BE2C (cell line): Measurements from ENCODE around the gene OPN1MW3.
"Not testable (repeated sequence)": the region's sequence is repeated elsewhere in the genome, so short reads cannot be mapped to it uniquely, and the experiment has no call there.

Experiments
- DNase-seq: peaks from one replicate; pipeline ENCODE4 v3.0.0-alpha.2; 2020
- H3K27me3 ChIP-seq: fragments of 250-450 bp; sonication (Bioruptor Pico); 2 replicates; pipeline ENCODE4 v1.5.1; 2020; ENCODE audit warnings: mild to moderate bottlenecking
- H3K36me3 ChIP-seq: fragments of 250-450 bp; sonication (Bioruptor Pico); 2 replicates; pipeline ENCODE4 v1.5.1; 2020; ENCODE audit warnings: mild to moderate bottlenecking
- H3K4me1 ChIP-seq: fragments of 250-450 bp; sonication (Bioruptor Pico); 2 replicates; pipeline ENCODE4 v1.5.1; 2020
- H3K4me3 ChIP-seq: 2 replicates; pipeline ENCODE4 v1.5.1; 2011; ENCODE audit warnings: low read depth, low read length
- H3K9me3 ChIP-seq: fragments of 250-450 bp; sonication (Bioruptor Pico); 2 replicates; pipeline ENCODE4 v1.5.1; 2020
- TF ChIP-seq, protein P1 (sequence below): IDR thresholded peaks from 2 replicates; pipeline ENCODE4 v1.5.1; 2012; ENCODE audit warnings: mild to moderate bottlenecking, low read depth, low read length

The OPN1MW3 gene

GRCh38 chrX:154300816-154301215, 43.4 kb downstream of the OPN1MW3 start:
- DNase-seq = no peak
- H3K27me3 ChIP-seq = no peaks in the 10 kb centered on the region
- TF ChIP-seq, protein P1, sequence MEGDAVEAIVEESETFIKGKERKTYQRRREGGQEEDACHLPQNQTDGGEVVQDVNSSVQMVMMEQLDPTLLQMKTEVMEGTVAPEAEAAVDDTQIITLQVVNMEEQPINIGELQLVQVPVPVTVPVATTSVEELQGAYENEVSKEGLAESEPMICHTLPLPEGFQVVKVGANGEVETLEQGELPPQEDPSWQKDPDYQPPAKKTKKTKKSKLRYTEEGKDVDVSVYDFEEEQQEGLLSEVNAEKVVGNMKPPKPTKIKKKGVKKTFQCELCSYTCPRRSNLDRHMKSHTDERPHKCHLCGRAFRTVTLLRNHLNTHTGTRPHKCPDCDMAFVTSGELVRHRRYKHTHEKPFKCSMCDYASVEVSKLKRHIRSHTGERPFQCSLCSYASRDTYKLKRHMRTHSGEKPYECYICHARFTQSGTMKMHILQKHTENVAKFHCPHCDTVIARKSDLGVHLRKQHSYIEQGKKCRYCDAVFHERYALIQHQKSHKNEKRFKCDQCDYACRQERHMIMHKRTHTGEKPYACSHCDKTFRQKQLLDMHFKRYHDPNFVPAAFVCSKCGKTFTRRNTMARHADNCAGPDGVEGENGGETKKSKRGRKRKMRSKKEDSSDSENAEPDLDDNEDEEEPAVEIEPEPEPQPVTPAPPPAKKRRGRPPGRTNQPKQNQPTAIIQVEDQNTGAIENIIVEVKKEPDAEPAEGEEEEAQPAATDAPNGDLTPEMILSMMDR = no peak

GRCh38 chrX:154302998-154303397, 45.6 kb downstream of the OPN1MW3 start:
- not testable (repeated sequence) for H3K36me3 ChIP-seq, H3K4me1 ChIP-seq, DNase-seq, H3K4me3 ChIP-seq, H3K9me3 ChIP-seq, H3K27me3 ChIP-seq

More at GRCh38 chrX:154300816-154301215, 43.4 kb downstream of the OPN1MW3 start:
- no peaks in the 10 kb centered on the region for H3K9me3 ChIP-seq
- no peak overlapping the region for H3K4me3 ChIP-seq
- H3K36me3 ChIP-seq = no peaks in the 10 kb centered on the region
- H3K4me1 ChIP-seq = no peaks in the 10 kb centered on the region

DNA sequence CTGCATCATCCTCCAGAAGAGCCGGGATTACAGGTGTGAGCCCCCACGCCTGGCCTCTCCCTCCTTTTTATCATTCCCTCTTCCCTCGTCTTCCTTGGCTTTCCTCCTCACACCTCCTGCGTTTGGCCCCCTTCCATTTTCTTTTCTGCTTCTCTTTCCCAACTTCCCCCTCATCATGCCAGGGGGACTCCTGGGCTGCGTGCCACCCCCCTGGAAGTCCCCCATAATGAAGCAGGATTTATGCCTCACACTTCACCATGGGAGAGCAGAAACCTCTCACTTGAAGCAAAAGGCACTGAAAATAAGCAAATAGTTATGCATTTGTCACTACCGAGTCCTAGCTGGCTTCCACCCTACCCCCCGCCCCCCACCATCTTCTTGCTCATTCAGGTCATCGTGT, 46.1 kb downstream of the OPN1MW3 start:
- H3K4me3 ChIP-seq = no peak overlapping the region
- no peak for DNase-seq
- TF ChIP-seq, protein P1 = no peak
- no peaks in the 10 kb centered on the region for H3K9me3 ChIP-seq
- H3K27me3 ChIP-seq = no peaks in the 10 kb centered on the region
- no peaks in the 10 kb centered on the region for H3K4me1 ChIP-seq
- no peaks in the 10 kb centered on the region for H3K36me3 ChIP-seq

DNA sequence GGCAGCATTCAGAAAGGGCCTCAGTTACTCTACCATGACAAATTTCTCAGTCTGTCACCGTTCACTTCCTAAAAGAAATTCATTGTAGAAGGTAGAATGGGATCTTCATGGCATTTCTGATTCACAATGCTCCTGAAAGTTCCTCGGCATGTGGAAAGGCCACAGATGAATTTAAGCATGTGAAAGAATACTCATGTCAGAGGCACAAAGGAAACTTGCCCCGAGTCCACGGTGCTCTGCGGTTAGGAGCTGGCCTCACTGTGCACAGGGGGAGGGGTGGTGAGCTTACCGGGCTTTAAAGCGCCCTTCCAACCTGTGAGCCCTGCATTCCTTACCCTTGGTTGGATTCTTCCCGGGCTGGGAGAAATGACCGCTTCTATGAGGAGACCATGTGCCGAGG, 47.5 kb downstream of the OPN1MW3 start:
- Histone ChIP-seq H3K27me3 (no peaks in the 10 kb centered on the region), H3K36me3 (no peaks in the 10 kb centered on the region), H3K4me1 (no peaks in the 10 kb centered on the region), H3K9me3 (no peaks in the 10 kb centered on the region), H3K4me3 (no peak overlapping the region)
- TF ChIP-seq, protein P1 = no peak
- DNase-seq = no peak

GRCh38 chrX:154305541-154306205, 48.3 kb downstream of the OPN1MW3 start:
- Histone ChIP-seq H3K27me3 (no peaks in the 10 kb centered on the region), H3K4me1 (no peaks in the 10 kb centered on the region), H3K9me3 (no peaks in the 10 kb centered on the region), H3K4me3 (no peak overlapping the region), H3K36me3 (no peaks in the 10 kb centered on the region)
- DNase-seq = no peak
- TF ChIP-seq, protein P1 = no peak

DNA sequence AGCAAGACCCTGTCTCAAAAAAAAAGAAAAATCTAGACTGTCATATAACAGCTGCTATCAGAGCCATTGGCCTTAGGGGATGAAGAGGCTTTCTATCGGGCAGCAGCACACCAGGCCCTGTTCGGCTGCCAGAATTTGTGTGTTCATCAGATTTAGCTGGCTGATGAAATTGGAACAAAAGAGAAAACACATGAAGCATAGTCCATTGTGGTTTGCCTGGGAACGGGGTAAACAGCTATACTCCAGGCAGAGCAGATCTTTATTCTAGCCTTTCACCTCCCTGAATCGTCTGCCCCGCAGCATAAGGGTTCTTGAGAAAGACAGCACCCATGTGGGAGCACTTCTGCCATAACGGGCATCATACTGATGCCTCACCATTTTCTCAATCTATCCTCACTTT, 49.8 kb downstream of the OPN1MW3 start:
- no peaks in the 10 kb centered on the region for H3K27me3 ChIP-seq
- TF ChIP-seq, protein P1 = no peak
- no peaks in the 10 kb centered on the region for H3K9me3 ChIP-seq
- no peaks in the 10 kb centered on the region for H3K36me3 ChIP-seq
- H3K4me3 ChIP-seq = no peak overlapping the region
- no peak for DNase-seq
- H3K4me1 ChIP-seq = no peaks in the 10 kb centered on the region
